SU-DHL-6 (cell line): ENCODE measurements around the gene CCNT2.

Experiments used
- H2AFZ ChIP-seq: fragments of 200-600 bp; sonication (generic); 2 replicates; pipeline ENCODE4 v1.6.1; 2014; ENCODE audit warnings: low read depth, mild to moderate bottlenecking, moderate library complexity, mixed read lengths, antibody characterized with exemption, low read length; ENCODE audit not compliant: severe bottlenecking
- H3F3A ChIP-seq: fragments of 200-600 bp; shearing (Covaris generic); 2 replicates; pipeline ENCODE4 v1.6.0; 2016; ENCODE audit warnings: antibody characterized with exemption, mild to moderate bottlenecking; ENCODE audit not compliant: insufficient read depth
- H3K27ac ChIP-seq: fragments of 200-600 bp; sonication (generic); 2 replicates; pipeline ENCODE4 v1.5.1; 2016; ENCODE audit warnings: low read depth, mild to moderate bottlenecking, low read length, moderate library complexity, mixed read lengths
- H3K27me3 ChIP-seq: fragments of 200-600 bp; sonication (generic), shearing (Covaris generic); 2 replicates; pipeline ENCODE4 v1.6.0; 2014; ENCODE audit warnings: mild to moderate bottlenecking, low read length
- H3K36me3 ChIP-seq: fragments of 200-600 bp; sonication (generic); 2 replicates; pipeline ENCODE4 v1.6.1; 2014; ENCODE audit warnings: mild to moderate bottlenecking, low read length, mixed read lengths
- H3K4me2 ChIP-seq: fragments of 300-600, 200-600 bp; shearing (Covaris generic), sonication (generic); 2 replicates; pipeline ENCODE4 v1.6.0; 2014; ENCODE audit warnings: low read length, low read depth, mild to moderate bottlenecking; ENCODE audit not compliant: poor library complexity, severe bottlenecking
- H3K4me3 ChIP-seq: fragments of 200-600 bp; sonication (generic); 2 replicates; pipeline ENCODE4 v1.5.1; 2014; ENCODE audit warnings: antibody characterized with exemption, low read length, mild to moderate bottlenecking, mixed read lengths; ENCODE audit not compliant: insufficient read depth, poor library complexity, severe bottlenecking
- H3K79me2 ChIP-seq: fragments of 200-600 bp; sonication (generic); 2 replicates; pipeline ENCODE4 v1.6.1; 2014; ENCODE audit warnings: mild to moderate bottlenecking, low read length, moderate library complexity; ENCODE audit not compliant: insufficient read depth
- H3K9ac ChIP-seq: fragments of 200-600 bp; sonication (generic); 2 replicates; pipeline ENCODE4 v1.7.0; 2014; ENCODE audit warnings: mild to moderate bottlenecking, low read length
- H3K9me2 ChIP-seq: fragments of 200-600 bp; sonication (generic); replicated peaks from 2 replicates; pipeline ENCODE4 v1.6.1; 2014; ENCODE audit warnings: low read length; ENCODE audit not compliant: insufficient read depth
- H3K9me3 ChIP-seq: fragments of 200-600 bp; sonication (generic); 2 replicates; pipeline ENCODE4 v1.6.1; 2014; ENCODE audit warnings: low read length, mixed read lengths; ENCODE audit not compliant: insufficient read depth
- H4K20me1 ChIP-seq: fragments of 200-600 bp; sonication (generic); 2 replicates; pipeline ENCODE4 v1.6.1; 2014; ENCODE audit warnings: low read depth, mild to moderate bottlenecking, antibody characterized with exemption, low read length, moderate library complexity, mixed read lengths
- CTCF ChIP-seq: fragments of 200-600 bp; sonication (generic); IDR thresholded peaks from one replicate; pipeline ENCODE4 v1.5.1; 2017; ENCODE audit warnings: antibody characterized with exemption, mild to moderate bottlenecking, low read length, moderate library complexity; ENCODE audit not compliant: insufficient read depth, poor library complexity, severe bottlenecking
- EZH2phosphoT487 ChIP-seq: fragments of 200-600 bp; sonication (generic), shearing (Covaris generic); conservative IDR thresholded peaks from 2 replicates; pipeline ENCODE4 v1.6.1; 2018; ENCODE audit warnings: mild to moderate bottlenecking, antibody characterized with exemption, low read length, moderate library complexity, mixed read lengths

Gene CCNT2

GRCh38 chr2:134934150-134934549 is 15.5 kb downstream of the CCNT2 start:
- Histone ChIP-seq H3K4me3 (no peak overlapping the region), H2AFZ (no peak overlapping the region), H3K9me2 (no peaks in the 10 kb centered on the region), H3K9ac (no peak overlapping the region), H4K20me1 (peaks cover 61% of the 10 kb centered on the region), H3K27ac (no peak overlapping the region), H3K27me3 (no peaks in the 10 kb centered on the region), H3K36me3 (peaks cover 42% of the 10 kb centered on the region), H3K4me2 (no peak overlapping the region), H3K9me3 (no peaks in the 10 kb centered on the region), H3K79me2 (peaks cover 98% of the 10 kb centered on the region), H3F3A (peaks cover 14% of the 10 kb centered on the region)
- TF ChIP-seq EZH2phosphoT487, result no peak
- no peak for TF ChIP-seq CTCF

- Histone ChIP-seq H3K4me3 (no peak overlapping the region), H3F3A (peaks cover 14% of the 10 kb centered on the region), H3K27ac (no peak overlapping the region), H3K4me2 (no peak overlapping the region), H2AFZ (no peak overlapping the region), H3K9me3 (no peaks in the 10 kb centered on the region), H3K9ac (no peak overlapping the region), H3K79me2 (peaks cover 93% of the 10 kb centered on the region), H3K9me2 (no peaks in the 10 kb centered on the region), H3K36me3 (peaks cover 42% of the 10 kb centered on the region), H3K27me3 (no peaks in the 10 kb centered on the region), H4K20me1 (peaks cover 61% of the 10 kb centered on the region)
- TF ChIP-seq CTCF, result no peak
- TF ChIP-seq EZH2phosphoT487, result no peak
Measured at GRCh38 chr2:134934641-134935040, 16.0 kb downstream of the CCNT2 start.

- H3K4me2 ChIP-seq, result no peak overlapping the region
- peaks cover 58% of the 10 kb centered on the region for H3K36me3 ChIP-seq
- H2AFZ ChIP-seq, result no peak overlapping the region
- H3K4me3 ChIP-seq, result no peak overlapping the region
- TF ChIP-seq CTCF (no peak), EZH2phosphoT487 (no peak)
- no peak overlapping the region for H3K9ac ChIP-seq
- H4K20me1 ChIP-seq, result peaks cover 47% of the 10 kb centered on the region
- H3F3A ChIP-seq, result peaks cover 20% of the 10 kb centered on the region
- H3K27ac ChIP-seq, result no peak overlapping the region
- H3K79me2 ChIP-seq, result peaks cover 81% of the 10 kb centered on the region
- H3K27me3 ChIP-seq, result no peaks in the 10 kb centered on the region
- H3K9me3 ChIP-seq, result no peaks in the 10 kb centered on the region
- no peaks in the 10 kb centered on the region for H3K9me2 ChIP-seq
Measured at GRCh38 chr2:134936691-134937090, 18.1 kb downstream of the CCNT2 start.
